ENCODE measurements around the gene TAS2R40.
"Not testable (repeated sequence)": the region's sequence is repeated elsewhere in the genome, so short reads cannot be mapped to it uniquely, and the experiment has no call there.

Gene TAS2R40

GRCh38 chr7:143221737-143222136 is at the start of gene TAS2R40:
TAS2R40 (plus strand) TSS chr7:143222037; CDS start chr7:143222079, 42 bp downstream.
- DNase-seq, result no peak

DNA sequence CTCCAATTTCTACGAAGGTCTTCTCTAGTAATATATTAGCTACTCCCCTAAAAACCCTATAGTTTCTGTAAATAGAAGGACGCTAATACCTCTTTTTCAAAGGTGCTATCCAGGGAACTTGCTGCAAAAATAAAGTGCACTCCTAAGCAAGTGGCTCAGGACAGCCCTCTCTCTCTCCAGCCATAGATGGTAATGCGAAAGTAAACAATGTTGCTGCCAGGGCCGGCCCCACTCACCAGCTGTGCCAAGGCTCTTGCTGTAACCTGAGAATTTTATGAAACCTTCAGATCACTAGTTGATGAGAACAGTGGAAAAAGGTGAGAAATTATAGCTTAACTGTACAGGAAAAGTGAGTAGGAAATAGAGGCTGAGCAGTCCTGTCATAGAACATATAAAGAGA is 49.5 kb upstream of the TAS2R40 start:
- no peak for DNase-seq

GRCh38 chr7:143176128-143176527 is 45.7 kb upstream of the TAS2R40 start:
- DNase-seq, result no peak

DNA sequence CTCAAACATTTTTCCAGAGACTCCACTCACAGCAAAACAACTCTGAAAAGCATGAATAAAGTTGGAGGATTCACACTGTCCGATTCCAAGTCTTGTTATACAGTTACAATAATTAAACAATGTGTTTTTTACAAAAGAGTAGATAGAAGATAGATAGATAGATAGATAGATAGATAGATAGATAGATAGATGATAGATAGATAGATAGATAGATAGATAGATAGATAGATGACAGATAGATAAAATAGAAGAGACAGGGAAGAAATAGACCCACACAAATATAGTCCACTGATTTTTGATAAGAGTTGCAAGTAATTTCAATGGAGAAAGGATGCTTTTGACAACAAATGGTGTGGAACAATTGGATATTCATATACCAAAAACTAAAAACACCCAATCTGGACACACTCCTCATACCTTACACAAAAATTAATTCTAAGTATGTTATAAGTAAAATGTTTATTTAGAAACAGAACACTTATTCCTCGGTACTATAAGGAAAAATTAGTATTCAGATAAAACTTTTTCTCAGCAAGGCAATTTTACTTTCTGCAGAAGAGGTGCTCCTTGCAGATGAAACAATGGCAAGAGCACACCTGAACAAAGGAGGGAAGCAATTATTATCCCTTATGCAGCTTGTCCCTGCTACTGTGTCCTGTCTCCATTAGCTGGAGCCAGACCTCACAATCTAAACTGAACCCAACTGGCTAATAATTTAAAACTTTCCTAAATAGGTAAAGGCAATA is 44.3 kb upstream of the TAS2R40 start:
- DNase-seq, result no peak

- not testable (repeated sequence) for DNase-seq
Measured at GRCh38 chr7:143180771-143181170, 41.1 kb upstream of the TAS2R40 start.

DNA sequence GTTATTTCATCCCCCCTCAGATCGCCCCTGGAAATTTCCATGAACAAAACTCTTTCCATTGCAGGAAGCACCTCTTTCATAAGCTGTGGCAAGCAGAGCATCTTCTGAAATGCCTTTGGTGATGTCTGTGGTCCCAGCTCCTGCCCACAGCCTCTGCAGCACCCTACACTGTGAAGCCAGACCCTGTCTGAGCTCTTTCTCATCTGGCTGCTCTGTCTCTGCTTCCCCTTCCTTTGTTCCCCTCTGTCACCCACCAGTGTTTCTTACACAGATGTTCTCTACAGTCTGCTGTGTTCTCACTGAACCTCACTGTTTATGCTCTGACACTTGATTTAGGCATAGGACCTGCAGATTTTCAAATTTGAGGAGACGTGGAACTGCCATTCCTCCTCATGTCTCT is 40.5 kb upstream of the TAS2R40 start:
- DNase-seq, result no peak

DNA sequence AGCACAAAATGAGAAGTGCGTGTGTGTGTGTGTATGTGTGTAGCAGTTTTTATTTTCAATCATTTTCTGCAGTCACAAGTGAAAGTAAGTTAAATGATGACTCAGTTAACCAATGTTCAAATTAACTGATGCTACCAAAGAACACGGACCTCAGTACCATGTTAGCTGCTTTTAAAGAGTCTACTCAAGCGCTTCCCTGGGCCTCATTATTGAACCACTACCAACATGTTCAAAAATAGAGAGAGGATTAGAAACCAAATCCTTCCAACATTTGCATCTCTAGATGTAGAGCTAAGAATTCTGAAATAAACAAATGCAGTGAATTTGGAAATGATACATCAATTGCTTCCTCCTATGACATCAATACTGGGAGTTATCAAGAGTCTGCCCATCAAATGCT is 38.8 kb upstream of the TAS2R40 start, which contains the start of gene TAS2R39:
Gene TAS2R39 (plus strand): TSS at position 396 of the 400 bp plus-strand sequence. CDS start 0 bp downstream, at position 396.
- DNase-seq, result no peak

- no peak for DNase-seq
Measured at GRCh38 chr7:143185551-143185950, 36.3 kb upstream of the TAS2R40 start.

DNA sequence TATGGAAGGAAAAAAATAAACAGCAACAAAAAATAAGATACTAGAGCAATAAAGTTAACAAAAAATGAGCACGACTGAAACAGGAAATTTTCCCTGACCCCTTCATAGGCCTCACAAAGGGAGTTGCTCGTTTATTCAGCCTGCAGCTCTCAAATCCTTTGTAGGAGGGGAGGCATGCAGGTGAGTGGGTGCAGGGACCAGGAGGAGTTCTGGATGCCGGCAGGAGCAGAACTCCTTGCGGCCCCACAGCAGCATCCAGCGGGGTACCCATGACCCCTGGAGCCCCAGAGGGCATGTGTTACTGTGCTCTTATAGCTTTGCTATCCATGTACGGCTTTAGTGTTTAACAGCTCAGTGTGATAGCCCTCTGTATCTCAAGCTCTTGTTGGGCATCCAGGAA is 32.8 kb upstream of the TAS2R40 start:
- no peak for DNase-seq

DNA sequence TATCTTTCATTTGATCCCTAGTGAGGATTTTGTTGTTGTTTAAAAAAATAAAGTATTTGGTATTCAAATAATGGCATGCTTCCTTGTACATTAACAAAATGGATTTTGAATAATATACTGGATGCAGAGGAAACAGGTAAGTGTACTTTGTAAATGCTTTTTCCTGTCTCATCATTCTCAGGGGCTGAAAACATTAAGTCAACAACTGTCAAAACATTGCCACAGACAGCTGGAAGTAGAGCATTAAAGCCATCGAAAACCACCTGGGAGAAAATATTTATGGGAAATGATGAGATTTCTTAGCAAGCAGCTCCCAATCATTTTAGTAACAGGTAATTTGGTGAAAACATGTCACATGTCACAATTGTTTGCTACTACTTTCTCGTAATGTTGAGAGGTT is 28.0 kb upstream of the TAS2R40 start:
- no peak for DNase-seq

GRCh38 chr7:143199040-143199439 is 22.8 kb upstream of the TAS2R40 start:
- DNase-seq, result no peak

GRCh38 chr7:143202161-143202560 is 19.7 kb upstream of the TAS2R40 start:
- DNase-seq, result no peak

DNA sequence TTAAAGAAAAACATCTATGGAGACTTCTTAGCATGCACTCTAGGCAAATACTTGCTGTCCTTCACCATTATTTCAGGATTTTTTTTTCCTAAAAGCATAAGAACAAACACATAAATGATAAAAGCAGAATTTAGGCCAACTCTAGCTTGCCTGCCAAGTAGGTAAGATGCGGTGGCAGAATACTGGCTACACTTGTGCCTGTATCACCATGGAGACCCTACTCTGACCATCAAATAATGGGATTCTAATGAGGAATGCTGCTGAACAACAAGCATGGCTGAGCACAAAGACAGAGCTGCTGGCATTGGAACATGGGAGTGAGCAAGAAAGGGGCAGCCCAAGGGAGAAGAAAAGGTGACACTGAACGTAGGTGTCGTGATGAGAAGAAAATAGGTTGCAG is 18.5 kb upstream of the TAS2R40 start:
- DNase-seq, result no peak

DNA sequence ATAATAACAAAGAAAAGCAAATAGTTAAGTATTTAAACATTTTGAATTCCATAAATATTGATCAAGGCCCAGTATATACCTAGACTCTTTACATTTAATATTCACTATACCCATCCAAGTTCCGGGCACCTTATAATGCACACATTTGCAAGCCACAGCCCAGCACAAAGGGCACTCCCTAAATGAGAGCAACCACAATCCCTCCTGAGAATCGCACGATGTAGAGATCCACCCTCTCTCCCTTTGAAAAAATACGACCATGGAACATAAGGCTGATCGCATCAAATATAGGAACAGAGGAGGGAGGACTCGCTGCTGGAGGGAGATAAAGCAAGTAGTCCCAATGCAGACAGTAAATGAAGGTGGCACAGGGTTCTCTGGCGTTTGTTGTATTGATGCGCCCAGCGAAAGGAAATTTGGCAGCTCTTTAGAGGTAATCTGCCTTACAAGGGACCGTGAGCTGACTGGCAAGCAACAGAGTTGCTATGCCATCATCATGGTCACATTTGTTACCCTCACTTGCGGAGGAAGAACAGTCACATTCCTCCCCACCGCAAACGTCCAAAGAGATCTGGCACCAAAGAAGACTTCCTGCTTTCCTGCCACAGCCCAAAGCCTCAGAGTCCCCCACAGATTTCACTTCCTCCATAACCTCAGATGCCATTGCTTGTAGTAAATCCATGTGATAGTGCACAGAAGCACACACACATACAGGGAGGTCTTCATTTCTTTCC is 16.1 kb upstream of the TAS2R40 start:
- no peak for DNase-seq

DNA sequence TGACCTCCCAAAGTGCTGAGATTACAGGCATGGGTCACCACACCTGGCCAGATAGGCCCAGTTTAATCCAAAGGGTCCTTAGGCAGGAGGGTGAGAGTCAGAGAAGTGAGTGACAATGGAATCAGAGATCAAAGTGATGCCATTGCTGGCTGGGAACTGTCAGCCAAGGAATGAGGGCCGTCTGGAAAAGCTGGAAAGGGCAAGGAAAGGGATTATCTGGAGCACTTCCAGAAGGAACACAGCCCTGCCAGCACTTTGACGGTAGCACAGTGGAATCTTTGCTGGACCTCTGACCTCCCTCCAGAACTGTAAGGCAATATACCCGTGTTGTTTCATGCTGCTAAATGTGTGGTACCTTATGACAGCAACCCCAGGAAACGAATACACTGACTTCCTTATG is 11.3 kb upstream of the TAS2R40 start:
- DNase-seq, result no peak

GRCh38 chr7:143213478-143213877 is 8.4 kb upstream of the TAS2R40 start:
- not testable (repeated sequence) for DNase-seq

DNA sequence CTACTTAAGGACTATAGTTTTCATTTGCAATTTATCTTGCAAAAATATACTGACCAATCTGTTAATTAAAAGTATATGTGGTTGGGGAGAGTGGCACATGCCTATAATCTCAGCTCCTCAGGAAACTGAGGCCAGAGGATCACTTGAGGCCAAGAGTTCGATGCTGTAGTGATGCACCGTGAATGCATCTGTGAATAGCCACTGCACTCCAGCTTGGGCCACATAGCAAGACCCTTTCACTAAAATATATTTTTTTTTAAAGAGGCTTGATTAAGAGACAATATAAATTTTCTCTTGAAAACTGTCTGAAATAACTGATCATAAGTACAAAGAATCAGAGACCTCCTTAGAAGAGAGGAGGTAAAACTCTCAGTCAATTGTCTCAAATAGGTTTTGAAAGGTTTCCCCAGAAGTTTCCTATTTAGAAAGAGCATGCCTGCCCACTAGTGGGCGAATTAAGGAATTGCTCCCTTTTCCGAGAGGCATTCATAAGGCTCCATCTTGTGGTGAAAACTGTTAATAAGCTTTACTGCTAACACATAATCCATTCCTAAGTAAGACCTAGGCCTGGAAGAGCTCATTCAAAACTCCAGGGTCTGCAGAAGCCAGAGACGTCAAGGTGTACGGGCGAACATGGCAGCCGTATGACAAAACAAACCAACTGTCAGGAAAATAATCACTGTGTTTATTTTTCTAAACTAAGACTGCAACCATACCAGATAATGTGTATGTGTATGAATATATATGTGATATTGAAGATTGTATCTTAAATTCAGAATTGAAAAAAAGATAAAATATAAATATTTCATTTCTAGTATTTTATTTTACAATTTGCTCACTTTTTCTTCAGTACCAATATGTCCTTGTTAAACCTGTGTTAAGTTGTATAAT is 6.8 kb upstream of the TAS2R40 start:
- peak; percentile 8 for DNase-seq

DNA sequence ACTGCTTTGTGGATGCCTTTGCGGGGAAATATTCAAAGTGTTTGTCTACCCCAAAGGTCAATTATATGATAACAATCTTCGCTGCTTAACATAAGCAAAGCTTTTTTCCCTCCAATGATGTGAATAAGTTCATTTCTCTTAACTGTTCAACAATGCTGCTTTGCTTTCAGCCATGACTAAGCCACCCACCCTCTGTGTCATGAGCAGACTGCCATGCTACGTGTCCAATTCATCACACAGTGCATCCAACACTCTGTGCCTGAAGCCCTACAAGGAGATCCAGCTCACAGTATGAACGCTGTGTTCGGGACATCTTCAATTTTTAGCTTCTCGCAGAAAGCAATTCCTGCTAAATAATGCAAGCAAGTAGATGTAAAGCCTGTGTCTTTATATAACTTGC is 5.7 kb upstream of the TAS2R40 start:
- DNase-seq, result no peak

DNA sequence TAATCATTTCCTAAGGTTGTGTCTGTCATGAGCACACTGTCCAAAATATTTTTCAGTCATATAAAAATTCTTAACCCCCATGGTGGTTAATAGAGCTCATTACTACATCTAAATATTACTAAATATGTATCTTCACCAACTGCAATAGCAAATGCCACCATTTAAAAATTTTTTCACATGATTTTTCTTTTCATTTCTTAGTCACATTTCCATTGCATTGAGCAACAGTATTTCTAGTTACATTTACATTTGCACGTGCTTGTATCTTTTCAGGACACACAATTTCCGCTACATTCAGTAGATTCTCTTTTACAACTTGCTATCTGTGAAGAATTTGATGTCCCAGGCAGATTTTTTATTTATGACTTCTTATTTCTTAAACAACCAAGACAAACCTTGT is 5.2 kb upstream of the TAS2R40 start:
- DNase-seq, result no peak

- DNase-seq, result no peak
Measured at GRCh38 chr7:143217806-143218205, 4.0 kb upstream of the TAS2R40 start.

DNA sequence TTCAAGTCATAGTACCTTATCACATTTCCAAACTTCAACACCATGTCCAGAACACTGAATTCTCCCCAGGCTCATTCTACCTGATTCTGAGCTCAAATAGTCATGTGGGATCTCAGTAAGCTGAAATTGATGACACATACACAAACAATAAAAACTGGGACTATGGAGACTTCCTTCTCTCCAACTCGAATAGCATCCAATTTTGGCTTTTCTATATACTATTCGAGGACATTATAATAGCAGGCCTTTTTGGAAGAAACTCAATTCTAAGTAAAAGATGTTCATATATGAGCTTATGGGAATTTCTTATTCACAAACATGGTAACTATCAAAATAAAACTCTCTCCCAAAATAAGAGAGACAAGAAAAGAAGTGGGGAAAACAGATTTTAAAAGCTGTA is 551 bp upstream of the TAS2R40 start:
- no peak for DNase-seq

- no peak for DNase-seq
Measured at GRCh38 chr7:143222782-143223181, 945 bp downstream of the TAS2R40 start.

GRCh38 chr7:143223784-143224183 is 1.9 kb downstream of the TAS2R40 start:
- no peak for DNase-seq
